Placental epithelial cell (primary cell): ENCODE measurements around the gene TCF21. TPM values are rescaled to one million over a fixed set of nuclear protein-coding genes. Genes with fewer than 3 reads are reported as not detected.

Experiments
- total RNA-seq: library from RNA; depleted of rRNA; stranded (reverse); fragments of >200 nt; gene quantifications from 2 replicates; pipeline ENCODE4 v1.2.3, GENCODE V29; 2012

Gene TCF21
- total RNA-seq, result not detected in 2 replicates

GRCh38 chr6:133888929-133889556 lies at the start of gene TCF21:
Gene TCF21 (plus strand): TSS chr6:133889113. CDS start chr6:133889398, 285 bp downstream.

Other genes with a start within 250 kb of the TCF21 start
- gene TBPL1, start 64.1 kb downstream of the TCF21 start, total RNA-seq, result 11.0 and 15.4 TPM in 2 replicates
- 0.79 and 1.5 TPM in 2 replicates for gene SLC2A12, start 163.5 kb downstream of the TCF21 start, total RNA-seq